AG20443 (cell line): ENCODE data around the gene RAB3A.
"Not testable (repeated sequence)": the region's sequence is repeated elsewhere in the genome, so short reads cannot be mapped to it uniquely, and the experiment has no call there.

Experiments
- DNase-seq: peaks from one replicate; pipeline ENCODE4 v3.0.0; 2012; ENCODE audit warnings: low spot score, mixed read lengths

Gene RAB3A

DNA sequence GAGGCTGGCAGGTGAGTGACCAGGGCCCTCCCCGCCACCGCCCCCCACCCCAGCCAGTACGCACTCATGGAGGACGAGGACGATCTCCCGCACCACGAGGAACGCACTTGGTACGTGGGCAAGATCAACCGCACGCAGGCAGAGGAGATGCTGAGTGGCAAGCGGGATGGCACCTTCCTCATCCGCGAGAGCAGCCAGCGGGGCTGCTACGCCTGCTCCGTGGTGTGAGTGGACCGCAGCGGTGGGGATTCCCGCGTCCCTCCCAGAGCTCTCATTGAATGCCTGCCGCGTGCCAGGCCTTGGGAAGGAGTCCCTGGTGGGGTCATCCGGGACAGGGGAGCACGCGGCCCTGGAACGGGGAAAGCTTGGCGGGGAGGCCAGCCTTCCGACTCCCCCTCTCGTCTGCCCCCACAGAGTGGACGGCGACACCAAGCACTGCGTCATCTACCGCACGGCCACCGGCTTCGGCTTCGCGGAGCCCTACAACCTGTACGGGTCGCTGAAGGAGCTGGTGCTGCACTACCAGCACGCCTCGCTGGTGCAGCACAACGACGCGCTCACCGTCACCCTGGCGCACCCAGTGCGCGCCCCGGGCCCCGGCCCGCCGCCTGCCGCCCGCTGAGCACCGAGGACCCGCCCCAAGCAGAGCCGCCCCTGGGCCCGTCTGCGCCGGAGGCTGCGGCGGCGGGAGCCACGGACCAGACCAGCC lies 35.0 kb downstream of the RAB3A start:
- DNase-seq, result no peak

DNA sequence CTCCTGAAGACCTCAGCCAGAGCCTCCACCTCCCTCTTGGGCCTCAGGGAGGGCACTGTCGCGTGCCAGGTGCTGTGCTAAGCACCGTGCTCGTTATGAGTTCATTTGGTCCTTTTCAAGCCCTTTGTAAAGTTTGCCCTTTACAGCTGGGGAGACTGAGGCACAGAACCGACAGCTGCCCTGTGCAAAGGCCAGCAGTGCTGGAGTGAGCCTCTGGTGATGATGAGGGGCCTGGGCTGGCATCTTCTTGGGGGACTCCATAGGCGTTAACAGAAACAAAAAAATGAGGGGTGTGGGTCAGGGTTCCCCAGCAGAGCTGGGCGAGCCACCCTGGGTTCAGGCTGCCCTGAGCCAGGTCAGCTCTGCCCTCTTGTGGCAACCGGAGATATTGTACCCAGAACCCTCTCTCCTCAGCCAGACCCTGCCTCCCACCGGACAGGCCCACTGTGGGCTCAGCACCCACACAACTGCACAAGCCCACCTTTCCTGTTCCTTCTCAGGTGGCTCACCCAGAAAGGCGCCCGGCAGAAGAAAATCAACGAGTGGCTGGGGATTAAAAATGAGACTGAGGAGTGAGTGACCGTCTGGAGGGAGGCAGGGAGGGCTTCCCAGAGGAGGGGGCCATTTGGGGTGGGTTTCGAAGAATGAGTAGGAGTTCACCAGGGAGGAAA lies 35.7 kb downstream of the RAB3A start:
- peak; percentile 90 for DNase-seq

DNA sequence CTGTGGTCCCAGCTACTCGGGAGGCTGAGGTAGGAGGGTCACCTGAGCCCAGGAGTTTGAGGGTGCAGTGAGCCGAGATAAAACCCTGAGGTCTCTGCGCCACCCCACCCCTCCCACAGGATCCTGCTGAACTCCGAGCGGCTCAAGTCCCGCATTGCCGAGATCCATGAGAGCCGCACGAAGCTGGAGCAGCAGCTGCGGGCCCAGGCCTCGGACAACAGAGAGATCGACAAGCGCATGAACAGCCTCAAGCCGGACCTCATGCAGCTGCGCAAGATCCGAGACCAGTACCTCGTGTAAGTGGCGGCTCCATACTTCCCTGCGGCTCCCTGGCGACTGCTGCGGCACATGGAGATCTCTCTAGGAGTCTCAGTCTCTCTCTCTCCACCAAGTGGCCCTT lies 36.8 kb downstream of the RAB3A start:
- DNase-seq, result no peak

DNA sequence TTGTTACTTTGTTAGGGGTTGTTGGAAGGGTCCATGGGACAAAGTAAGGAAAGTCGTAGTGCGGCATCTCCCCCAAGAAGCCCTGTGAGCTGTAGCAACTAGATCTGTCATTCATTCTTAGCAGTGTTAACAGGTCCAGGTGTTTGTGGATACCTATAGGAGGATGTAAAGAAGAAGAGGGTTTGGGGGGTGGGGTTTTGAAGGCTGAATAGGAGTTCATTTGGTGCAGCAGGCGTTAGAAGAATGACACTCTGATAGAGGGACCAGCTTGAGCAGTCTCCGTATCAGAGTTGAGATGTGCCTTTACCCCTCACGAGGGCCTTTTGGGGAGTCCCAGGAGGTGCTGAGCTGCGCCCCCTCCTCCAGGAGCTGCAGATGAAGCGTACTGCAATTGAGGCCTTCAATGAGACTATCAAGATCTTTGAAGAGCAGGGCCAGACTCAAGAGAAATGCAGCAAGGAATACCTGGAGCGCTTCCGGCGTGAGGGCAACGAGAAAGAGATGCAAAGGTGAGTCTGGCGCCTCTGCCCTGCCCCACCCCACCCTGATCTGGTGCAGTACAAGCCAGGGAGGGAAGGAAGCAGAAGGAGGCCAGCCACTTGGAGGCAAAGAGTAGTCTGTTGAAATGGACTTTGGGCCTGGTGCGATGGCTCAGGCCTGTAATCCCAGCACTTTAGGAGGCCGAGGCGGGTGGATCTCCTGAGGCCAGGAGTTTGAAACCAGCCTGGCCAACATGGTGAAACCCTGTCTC lies 37.9 kb downstream of the RAB3A start:
- no peak for DNase-seq

DNA sequence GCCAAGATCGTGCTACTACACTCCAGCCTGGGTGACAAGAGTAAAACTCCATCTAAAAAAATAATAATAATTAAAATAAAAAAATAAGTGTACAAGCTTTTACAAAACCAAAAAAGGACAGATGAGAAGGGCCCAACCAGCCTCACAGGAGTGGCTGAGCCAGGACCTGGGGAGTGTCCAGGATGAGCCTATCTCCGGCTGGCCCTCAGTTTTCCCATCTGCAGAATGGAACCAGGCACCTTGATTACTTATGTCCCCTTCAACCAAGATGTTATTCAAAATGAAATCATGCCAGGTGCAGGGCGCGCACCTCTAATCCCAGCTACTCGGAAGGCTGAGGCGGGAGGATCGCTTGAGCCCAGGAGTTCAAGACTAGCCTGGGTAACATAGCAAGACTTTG lies 39.8 kb downstream of the RAB3A start:
- no peak for DNase-seq

DNA sequence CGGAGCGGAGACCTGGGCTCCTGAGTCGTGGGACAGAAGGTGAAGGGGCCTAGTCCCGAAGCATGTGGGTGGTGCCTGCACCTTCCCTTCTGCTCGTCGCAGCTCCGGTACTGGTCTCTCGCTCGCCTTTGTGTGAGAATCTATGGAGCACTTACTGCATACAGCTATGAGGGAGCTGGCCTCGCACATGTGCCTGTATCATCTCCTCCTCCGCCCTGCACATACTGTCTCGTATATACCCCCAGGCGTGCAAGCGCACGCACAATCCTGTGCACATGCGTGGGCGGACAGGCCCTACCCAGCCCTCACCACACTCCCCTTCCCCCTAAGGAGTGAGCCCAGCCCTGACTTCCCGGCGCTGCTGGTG lies 42.2 kb downstream of the RAB3A start:
- DNase-seq, result no peak

DNA sequence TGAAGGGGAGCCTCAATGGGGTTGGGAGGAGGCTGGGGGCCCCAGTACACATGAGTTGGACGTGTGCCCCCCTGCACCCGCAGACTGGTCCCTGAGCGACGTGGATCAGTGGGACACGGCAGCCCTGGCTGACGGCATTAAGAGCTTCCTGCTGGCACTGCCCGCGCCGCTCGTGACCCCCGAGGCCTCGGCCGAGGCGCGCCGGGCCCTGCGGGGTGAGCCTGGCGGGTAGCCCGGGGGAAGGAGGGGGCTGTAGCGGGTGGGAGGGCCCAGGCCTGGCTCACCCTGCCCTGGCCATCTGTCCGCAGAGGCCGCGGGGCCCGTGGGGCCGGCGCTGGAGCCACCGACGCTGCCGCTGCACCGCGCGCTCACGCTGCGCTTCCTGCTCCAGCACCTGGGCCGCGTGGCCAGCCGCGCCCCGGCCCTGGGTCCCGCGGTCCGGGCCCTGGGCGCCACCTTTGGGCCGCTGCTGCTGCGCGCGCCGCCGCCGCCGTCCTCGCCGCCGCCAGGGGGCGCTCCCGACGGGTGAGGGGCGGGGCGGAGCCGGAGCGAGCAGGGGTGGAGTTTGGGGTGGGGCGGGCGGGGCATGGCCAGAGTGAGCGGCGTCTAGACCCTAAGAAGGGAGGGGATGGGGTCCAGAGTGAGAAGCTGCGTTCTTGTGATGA lies 42.7 kb downstream of the RAB3A start:
- peak; percentile 96 for DNase-seq

DNA sequence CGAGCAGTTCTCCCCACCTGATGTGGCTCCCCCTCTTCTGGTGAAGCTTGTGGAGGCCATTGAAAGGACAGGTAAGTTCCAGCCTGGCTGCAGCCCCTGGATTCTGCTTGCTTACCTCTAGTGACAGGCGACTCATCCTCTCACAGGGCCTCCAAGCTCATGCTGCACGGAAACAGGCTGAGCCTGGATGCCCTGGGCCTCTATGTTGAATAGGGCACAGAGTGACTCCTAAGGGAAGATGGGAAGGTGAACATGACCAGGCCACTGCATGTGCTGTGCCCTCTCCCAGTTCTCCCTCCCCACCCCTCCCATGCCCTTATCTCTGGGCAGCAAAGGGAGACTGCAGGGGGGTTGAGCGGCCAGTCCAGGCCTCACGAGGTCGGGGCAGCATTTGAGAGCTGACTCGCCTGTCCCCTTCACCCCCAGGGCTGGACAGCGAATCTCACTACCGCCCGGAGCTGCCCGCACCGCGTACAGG lies 43.3 kb downstream of the RAB3A start:
- no peak for DNase-seq

DNA sequence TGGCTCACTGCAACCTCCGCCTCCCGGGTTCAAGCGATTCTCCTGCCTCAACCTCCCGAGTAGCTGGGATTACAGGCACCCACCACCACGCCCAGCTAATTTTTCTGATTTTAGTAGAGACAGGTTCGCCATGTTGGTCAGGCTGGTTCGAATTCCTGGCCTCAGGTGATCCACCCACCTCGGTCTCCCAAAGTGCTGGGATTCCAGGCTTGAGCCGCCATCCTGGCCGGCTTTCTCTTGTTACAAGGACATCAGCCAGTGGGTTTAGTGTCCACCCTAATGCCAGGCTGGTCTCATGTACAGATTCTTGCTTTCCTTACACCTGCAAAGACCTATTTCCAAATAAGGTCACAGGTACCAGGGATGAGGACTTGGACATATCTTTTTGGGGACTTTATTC lies 44.0 kb downstream of the RAB3A start:
- DNase-seq, result no peak

DNA sequence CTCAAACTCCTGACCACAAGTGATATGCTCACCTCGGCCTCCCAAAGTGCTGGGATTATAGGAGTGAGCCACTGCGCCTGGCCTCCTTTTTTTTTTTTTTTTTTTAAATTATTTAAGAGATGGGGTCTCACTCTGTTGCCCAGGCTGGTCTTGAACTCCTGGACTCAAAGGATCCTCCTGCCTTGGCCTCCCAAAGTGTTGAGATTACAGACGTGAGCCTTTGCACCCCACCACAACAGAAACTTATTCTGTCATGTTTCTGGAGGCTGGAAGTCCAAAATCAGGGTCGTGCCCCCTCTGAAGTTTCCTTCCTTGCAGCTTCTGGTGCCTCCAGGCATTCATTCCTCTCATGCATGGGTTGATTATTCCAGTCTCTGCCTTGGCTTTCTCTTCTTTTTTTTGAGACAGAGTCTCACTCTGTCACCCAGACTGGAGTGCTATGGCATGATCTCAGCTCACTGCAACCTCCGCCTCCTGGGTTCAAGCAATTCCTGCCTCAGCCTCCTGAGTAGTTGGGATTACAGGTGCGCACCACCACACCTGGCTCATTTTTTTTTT lies 44.7 kb downstream of the RAB3A start:
- DNase-seq, result not testable (repeated sequence)

DNA sequence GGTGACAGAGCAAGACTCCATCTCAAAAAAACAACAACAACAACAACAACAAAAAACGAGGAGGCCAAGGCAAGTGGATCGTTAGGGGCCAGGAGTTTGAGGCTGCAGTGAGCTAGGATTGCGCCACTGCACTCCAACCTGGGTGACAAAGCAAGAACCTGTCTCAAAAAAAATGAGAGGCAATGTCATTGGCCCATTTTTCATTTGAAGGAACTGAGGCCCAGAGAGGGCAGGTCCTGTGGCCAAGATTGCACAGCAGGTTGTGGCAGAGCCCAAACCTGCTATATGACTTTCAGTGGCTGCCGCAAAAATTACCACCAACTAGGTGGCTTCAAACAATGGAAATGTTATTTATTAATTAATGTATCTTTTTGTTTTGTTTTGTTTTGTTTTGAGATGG lies 45.4 kb downstream of the RAB3A start:
- DNase-seq, result no peak

DNA sequence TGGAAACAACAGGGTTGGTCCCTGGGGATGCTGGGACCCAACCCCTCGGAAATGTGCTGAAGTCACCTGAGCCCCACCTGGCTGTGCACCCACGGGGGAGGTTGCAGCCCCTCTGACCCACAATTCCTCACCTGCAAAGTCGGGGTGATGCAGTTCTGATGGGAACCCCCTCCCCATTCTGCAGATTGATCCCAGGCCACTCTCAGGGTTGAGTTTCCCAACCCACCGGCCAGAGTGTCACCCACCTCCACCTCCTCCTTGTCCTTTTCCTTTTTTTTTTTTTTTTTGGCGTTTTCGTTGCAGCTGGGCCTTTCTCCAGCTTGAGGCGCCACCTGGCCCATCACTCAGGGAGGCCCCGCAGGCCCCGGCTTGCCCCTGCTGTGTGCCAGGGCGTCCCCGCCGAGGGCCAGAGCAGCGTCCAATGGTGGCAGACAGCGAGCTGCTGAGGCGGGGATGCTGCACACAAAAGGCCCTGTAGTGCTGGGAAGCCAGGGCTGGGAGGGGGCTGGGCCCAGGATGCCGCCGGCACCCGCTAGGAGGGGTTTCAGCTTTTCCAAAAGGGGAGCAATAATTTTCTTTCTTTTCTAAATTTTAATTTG lies 46.3 kb downstream of the RAB3A start:
- no peak for DNase-seq

DNA sequence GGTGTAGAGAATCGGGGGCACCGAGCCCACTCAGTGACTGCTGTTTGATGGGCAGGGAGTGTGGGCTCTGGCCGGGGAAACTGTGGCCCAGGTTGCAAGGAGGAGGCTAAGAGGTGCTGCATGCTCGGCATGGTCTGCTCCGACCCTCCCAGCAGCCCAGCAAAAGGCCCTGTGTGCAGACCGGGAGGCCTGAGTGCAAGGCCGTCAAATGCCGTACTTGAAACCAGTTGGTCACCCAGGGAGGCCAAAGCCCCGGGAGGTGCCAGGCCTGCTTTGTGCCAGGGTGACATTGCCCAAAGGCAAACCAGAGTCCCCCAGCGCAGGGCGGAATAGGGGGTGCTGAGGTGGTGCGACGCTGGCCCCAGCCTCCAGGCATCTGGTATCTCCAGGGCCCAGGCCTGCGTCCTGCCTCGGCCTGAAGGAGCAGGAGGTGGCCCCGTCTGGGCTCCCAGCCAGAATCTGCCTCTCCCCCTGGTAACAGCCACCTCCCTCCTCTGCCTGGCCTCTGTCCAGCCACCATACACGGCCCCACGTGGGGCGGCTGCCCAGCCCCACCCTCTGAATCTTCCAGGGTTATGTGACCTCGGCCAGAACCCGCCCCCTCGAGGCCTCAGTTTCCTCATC lies 46.9 kb downstream of the RAB3A start:
- DNase-seq, result peak; percentile 81

DNA sequence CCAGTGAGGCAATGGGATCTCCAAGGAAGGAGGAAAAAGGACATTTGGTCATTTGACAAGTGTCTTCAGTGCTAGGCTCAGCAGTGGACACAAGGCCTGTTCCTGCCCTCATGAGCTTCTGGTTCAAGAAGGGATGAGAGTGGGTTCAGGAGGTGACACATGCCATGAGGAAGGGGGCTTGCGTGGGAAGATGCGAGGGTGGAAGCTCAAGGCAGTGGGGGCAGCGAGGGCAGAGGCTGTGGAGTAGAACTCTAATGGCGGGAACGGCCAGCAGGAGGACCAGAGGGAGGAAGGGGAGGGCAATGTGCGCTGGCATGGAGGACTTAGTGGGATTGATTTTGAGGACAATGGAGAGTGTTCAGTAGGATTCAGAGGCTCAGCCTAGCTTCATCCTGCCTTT lies 47.6 kb downstream of the RAB3A start:
- no peak for DNase-seq

DNA sequence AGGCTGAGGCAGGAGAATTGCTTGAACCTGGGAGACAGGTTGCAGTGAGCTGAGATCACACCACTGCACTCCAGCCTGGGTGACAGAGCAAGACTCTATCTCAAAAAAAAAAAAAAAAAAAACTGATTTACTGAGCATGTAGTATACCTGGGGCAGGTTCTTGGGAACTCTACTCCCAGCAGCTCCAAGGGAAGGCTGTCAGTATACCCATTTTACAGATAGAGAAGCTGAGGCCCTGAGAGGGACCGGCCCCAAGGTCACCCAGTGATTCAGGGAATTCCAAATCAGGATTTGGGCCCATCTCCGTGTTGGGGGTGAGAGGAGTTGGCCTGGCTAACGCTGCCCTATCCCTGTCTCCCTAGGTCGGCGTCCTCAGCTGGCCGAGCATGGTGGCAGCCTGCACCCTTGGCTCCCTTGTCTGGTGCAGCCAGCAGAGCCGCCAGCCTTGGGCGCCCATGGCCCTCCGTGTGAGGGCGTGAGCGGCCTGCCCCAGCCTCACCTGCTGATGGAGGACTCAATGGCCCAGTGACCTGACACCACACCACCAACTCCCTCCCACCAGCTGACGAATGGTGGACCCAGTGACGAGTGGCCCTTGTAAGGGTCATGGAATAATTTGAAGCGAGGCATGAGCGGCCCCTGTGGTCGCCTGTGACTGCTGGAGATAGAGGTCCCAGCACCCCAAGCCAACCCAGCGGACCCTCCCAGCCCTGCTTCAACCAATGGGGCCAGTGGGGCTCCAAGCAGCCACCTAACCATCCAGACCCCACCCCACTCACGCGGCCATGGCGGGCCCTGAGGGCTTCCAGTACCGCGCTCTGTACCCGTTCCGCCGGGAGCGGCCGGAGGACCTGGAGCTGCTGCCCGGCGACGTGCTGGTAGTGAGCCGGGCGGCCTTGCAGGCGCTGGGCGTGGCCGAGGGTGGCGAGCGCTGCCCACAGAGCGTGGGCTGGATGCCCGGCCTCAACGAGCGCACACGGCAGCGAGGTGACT lies 48.5 kb downstream of the RAB3A start:
- DNase-seq, result no peak

DNA sequence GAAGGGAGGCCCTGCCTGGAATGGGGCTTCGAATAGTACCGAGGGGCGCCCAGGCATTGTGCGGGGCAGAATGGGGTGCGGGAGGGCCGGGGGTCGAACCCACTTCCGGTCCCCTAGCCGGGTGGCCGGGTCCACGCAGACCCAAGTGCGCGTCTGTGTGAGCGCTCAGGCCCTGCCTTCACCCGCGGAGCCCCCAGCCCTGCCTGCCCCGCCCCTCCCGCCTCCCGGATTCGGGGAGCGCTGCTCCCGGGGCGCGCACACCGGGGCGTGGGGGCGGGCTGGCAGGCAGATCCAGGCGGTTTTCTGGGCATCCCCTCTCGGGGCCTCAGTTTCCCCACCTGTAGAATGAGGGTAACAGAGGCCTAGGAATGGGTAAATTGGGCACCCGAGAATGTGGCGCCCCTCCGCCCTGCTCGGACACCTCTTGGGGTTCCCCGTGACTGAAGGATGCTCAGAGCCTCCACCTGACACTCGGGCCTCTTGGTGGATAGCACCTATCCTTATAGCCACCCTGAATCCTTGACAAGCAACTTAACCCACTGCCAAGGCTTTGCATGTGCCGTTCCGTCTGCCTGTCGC lies 50.2 kb downstream of the RAB3A start:
- DNase-seq, result peak; percentile 39

DNA sequence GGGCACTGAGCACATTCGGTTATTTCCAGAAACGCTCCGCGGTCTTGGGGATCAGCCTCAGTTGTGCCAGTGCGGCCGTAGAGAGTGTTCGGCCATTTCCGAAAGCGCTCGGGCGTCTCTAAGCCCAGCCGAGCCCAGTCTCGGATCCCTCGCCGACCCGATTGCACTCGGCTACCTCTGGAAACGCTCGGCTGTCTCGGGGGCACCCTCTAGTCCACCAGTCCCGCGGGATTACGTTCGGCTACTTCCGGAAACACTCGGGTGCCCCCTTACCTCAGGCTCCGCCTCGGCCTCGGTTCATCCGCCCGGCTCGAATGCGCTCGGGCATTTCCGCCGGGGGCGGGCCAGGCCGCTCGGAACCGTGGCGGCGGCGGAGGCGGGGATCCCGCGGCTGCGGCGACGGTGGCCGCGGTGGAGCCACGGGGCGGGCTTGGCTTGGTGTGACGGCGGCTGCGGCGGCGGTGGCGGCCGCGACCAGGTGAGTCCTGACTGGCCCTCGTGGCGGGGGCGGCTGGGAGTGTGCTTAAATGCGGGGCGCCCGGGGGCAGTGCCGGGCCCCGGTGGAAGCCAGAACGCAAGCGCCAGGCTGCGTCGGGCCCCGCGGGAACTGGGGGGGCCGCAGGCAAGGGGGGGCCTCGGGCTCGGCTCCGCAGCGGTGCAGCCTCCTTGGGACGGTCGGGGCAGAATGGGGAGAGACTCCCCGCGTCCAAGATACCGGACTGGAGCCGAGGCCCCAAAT lies 50.9 kb downstream of the RAB3A start, which contains the start of gene PIK3R2:
TSS of gene PIK3R2 (plus strand) at position 347 of the 739 bp plus-strand sequence. CDS start 2,717 bp downstream, outside the sequence.
- DNase-seq, result peak; percentile 99

DNA sequence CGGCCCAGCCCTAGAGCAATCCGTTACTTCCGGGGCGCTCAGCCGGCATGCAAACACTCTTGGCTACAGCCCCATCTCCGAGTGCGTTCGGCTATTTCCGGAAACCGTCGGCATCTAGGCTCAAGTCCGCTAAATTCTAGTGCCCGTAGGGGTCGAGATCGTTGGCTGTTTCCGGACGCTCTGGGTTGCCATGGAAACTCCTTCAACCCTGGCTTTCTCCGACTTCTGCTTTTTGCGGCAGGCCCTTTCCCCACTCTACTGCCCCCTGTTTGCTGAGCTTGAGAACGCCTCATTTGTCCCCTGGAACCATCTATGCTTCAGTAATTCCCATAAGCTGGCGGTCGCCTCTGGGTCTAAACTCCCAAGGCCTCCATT lies 51.4 kb downstream of the RAB3A start:
- DNase-seq, result peak; percentile 95
